ENCODE results near the gene SLC12A2. TPM values are rescaled to one million over a fixed set of nuclear protein-coding genes. Genes with fewer than 3 reads are reported as not detected.

Gene SLC12A2
- total RNA-seq, 1 donor from 2014 or later = 17.5 TPM

GRCh38 chr5:128208436-128208835 is 124.9 kb downstream of the SLC12A2 start:
- DNase-seq (ENCODE audit: low read depth) = no peak
- Histone ChIP-seq H3K4me3 (ENCODE audit: low read depth, low read length) (no peak overlapping the region), H3K27me3 (ENCODE audit: control insufficient read depth, insufficient read depth, low read length) (no peaks in the 10 kb centered on the region), H3K36me3 (ENCODE audit: control insufficient read depth, insufficient read depth, low read length) (no peaks in the 10 kb centered on the region)
- no peak for TF ChIP-seq CTCF (IDR thresholded peaks at IDR 0.05; ENCODE audit: insufficient read depth, low read length, poor library complexity, severe bottlenecking)

DNA sequence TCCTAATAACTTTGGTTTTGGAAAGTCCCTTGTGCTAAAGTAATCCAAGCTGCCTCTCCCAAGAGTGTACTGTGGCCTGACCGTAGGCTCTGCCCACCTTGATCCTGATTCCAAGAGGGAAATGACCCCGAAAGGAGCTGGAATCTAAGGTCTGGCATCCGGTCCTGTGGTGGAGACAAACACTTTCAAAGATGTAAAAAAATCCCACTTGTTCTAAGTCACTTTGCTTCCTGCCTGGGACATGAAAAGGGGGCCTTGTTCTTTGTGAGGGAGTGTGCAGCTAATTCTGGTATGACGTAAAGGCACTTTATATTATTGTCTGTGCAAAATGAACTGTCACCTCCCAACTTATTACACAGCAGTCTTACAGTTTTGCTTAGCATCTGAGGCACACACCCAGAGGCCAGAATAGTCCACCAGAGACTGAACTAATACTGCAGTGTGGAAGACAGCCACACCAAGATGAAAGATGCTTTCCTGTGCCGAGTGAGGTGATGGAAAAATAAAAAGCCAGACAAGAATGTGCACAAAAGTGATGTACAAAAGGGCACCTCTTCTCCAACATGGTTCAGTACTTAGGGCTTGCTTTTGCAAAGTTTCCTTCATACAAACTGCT is 128.7 kb downstream of the SLC12A2 start:
- no peak for TF ChIP-seq CTCF (IDR thresholded peaks at IDR 0.05; ENCODE audit: insufficient read depth, low read length, poor library complexity, severe bottlenecking)
- Histone ChIP-seq H3K36me3 (ENCODE audit: control insufficient read depth, insufficient read depth, low read length) (no peaks in the 10 kb centered on the region), H3K4me3 (ENCODE audit: low read depth, low read length) (no peak overlapping the region), H3K27me3 (ENCODE audit: control insufficient read depth, insufficient read depth, low read length) (no peaks in the 10 kb centered on the region)
- DNase-seq (ENCODE audit: low read depth) = no peak

GRCh38 chr5:128213340-128213739 is 129.8 kb downstream of the SLC12A2 start:
- TF ChIP-seq CTCF (IDR thresholded peaks at IDR 0.05; ENCODE audit: insufficient read depth, low read length, poor library complexity, severe bottlenecking) = peak; percentile 67
- no peaks in the 10 kb centered on the region for H3K36me3 ChIP-seq (ENCODE audit: control insufficient read depth, insufficient read depth, low read length)
- no peaks in the 10 kb centered on the region for H3K27me3 ChIP-seq (ENCODE audit: control insufficient read depth, insufficient read depth, low read length)
- H3K4me3 ChIP-seq (ENCODE audit: low read depth, low read length) = no peak overlapping the region
- DNase-seq (ENCODE audit: low read depth) = no peak

DNA sequence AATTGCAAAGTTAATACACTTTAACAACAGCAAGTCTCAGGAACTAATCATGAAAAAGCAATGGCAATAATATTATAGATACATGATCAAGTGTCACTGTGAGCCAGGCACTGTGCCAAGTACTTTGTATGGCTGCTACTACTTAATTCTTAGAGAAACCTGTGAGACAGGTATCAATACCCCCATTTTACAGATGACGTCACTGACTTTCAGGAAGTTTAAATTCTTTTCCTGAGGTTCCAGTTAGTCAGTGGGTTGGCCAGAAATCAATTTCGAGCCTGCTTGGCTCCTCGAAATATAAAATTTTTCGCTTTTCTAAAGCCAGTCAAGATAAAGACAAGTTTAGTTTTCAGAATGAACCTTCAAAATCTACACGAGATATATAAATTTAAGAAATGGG is 130.3 kb downstream of the SLC12A2 start:
- TF ChIP-seq CTCF (IDR thresholded peaks at IDR 0.05; ENCODE audit: insufficient read depth, low read length, poor library complexity, severe bottlenecking) = no peak
- no peak for DNase-seq (ENCODE audit: low read depth)
- H3K4me3 ChIP-seq (ENCODE audit: low read depth, low read length) = no peak overlapping the region
- no peaks in the 10 kb centered on the region for H3K36me3 ChIP-seq (ENCODE audit: control insufficient read depth, insufficient read depth, low read length)
- no peaks in the 10 kb centered on the region for H3K27me3 ChIP-seq (ENCODE audit: control insufficient read depth, insufficient read depth, low read length)

DNA sequence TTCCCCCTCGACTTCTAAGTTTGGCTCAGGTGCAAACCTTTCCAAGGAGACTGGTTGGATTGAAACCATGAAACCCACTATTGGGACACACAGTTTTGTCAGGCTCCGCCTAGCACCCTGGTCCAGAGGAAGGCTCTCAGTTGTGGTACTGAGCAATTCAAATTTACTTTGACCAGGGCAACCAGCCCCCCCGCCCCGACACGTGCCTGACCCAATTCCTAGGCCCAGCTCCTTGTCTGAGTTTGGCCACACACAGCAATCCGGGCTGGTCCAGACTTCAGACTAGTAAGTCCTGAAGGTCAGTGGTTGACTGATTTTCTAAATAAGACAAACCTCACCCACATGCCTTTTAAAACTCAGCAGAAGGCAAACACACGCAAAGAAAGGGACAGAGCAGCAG is 132.7 kb downstream of the SLC12A2 start:
- no peaks in the 10 kb centered on the region for H3K36me3 ChIP-seq (ENCODE audit: control insufficient read depth, insufficient read depth, low read length)

More for the DNA sequence above, 132.7 kb downstream of the SLC12A2 start:
- Histone ChIP-seq H3K27me3 (ENCODE audit: control insufficient read depth, insufficient read depth, low read length) (no peaks in the 10 kb centered on the region), H3K4me3 (ENCODE audit: low read depth, low read length) (no peak overlapping the region)
- TF ChIP-seq CTCF (IDR thresholded peaks at IDR 0.05; ENCODE audit: insufficient read depth, low read length, poor library complexity, severe bottlenecking) = no peak
- no peak for DNase-seq (ENCODE audit: low read depth)
